H9 (cell line): Measurements from ENCODE around the gene SPRED3. TPM values are rescaled to one million over a fixed set of nuclear protein-coding genes. Genes with fewer than 3 reads are reported as not detected.
A peak's percentile ranks its signal among the peaks of the same experiment; 100 is the strongest.

Source experiments
- DNase-seq: peaks from one replicate; pipeline ENCODE4 v3.0.0-alpha.2; 2017
- H2AFZ ChIP-seq: one replicate; pipeline ENCODE4 v1.6.1; 2013; ENCODE audit warnings: mild to moderate bottlenecking, low read length, control low read depth, moderate library complexity
- H2AK5ac ChIP-seq: 2 replicates; pipeline ENCODE4 v1.6.1; 2013; ENCODE audit warnings: low read length, control low read depth, mixed read lengths; ENCODE audit not compliant: insufficient read length
- H2BK120ac ChIP-seq: one replicate; pipeline ENCODE4 v1.6.1; 2013; ENCODE audit warnings: low read depth, mild to moderate bottlenecking, low read length, control low read depth, inconsistent platforms; ENCODE audit not compliant: poor library complexity, severe bottlenecking
- H2BK12ac ChIP-seq: 2 replicates; pipeline ENCODE4 v1.6.1; 2013; ENCODE audit warnings: low read length, control low read depth, mixed read lengths, low read depth; ENCODE audit not compliant: insufficient read length
- H2BK15ac ChIP-seq: 2 replicates; pipeline ENCODE4 v1.6.1; 2013; ENCODE audit warnings: low read depth, low read length, control low read depth
- H2BK20ac ChIP-seq: one replicate; pipeline ENCODE4 v1.6.1; 2013; ENCODE audit warnings: low read depth, mild to moderate bottlenecking, low read length, control low read depth, inconsistent platforms; ENCODE audit not compliant: poor library complexity, severe bottlenecking
- H2BK5ac ChIP-seq: 2 replicates; pipeline ENCODE4 v1.6.1; 2013; ENCODE audit warnings: low read length, control low read depth, mixed read lengths; ENCODE audit not compliant: insufficient read length
- H3K14ac ChIP-seq: 2 replicates; pipeline ENCODE4 v1.6.1; 2013; ENCODE audit warnings: low read length, control low read depth; ENCODE audit not compliant: insufficient read depth
- H3K18ac ChIP-seq: 2 replicates; pipeline ENCODE4 v1.6.1; 2013; ENCODE audit warnings: low read depth, mild to moderate bottlenecking, mixed read lengths, low read length, control low read depth; ENCODE audit not compliant: insufficient read length
- H3K23ac ChIP-seq: 2 replicates; pipeline ENCODE4 v1.6.1; 2013; ENCODE audit warnings: low read length, control low read depth, mixed read lengths, low read depth; ENCODE audit not compliant: insufficient read length
- H3K23me2 ChIP-seq: 2 replicates; pipeline ENCODE4 v1.6.1; 2013; ENCODE audit warnings: low read depth, mild to moderate bottlenecking, mixed read lengths, low read length, control low read depth; ENCODE audit not compliant: insufficient read length, poor library complexity, severe bottlenecking
- H3K27ac ChIP-seq: 2 replicates; pipeline ENCODE4 v1.5.1; 2013; ENCODE audit warnings: low read length, control low read depth, mixed read lengths, low read depth; ENCODE audit not compliant: insufficient read length
- H3K27me3 ChIP-seq: 2 replicates; pipeline ENCODE4 v1.6.1; 2013; ENCODE audit warnings: low read length, control low read depth, inconsistent platforms; ENCODE audit not compliant: insufficient read depth
- H3K4ac ChIP-seq: 2 replicates; pipeline ENCODE4 v1.6.1; 2013; ENCODE audit warnings: low read depth, mild to moderate bottlenecking, control low read depth, inconsistent platforms, low read length, moderate library complexity
- H3K4me1 ChIP-seq: 2 replicates; pipeline ENCODE4 v1.6.1; 2013; ENCODE audit warnings: low read length, control low read depth, inconsistent platforms; ENCODE audit not compliant: insufficient read depth
- H3K4me2 ChIP-seq: 2 replicates; pipeline ENCODE4 v1.6.1; 2013; ENCODE audit warnings: low read length, control low read depth, mixed read lengths; ENCODE audit not compliant: insufficient read length, insufficient read depth
- H3K56ac ChIP-seq: 2 replicates; pipeline ENCODE4 v1.6.1; 2013; ENCODE audit warnings: low read depth, mild to moderate bottlenecking, mixed read lengths, low read length, control low read depth; ENCODE audit not compliant: insufficient read length
- H3K79me1 ChIP-seq: 2 replicates; pipeline ENCODE4 v1.6.1; 2013; ENCODE audit warnings: low read depth, mild to moderate bottlenecking, moderate library complexity, low read length, control low read depth, inconsistent platforms; ENCODE audit not compliant: insufficient read depth, poor library complexity, severe bottlenecking
- H3K79me2 ChIP-seq: 2 replicates; pipeline ENCODE4 v1.6.1; 2013; ENCODE audit warnings: low read length, control low read depth, inconsistent platforms; ENCODE audit not compliant: insufficient read depth
- H3K9ac ChIP-seq: 2 replicates; pipeline ENCODE4 v1.6.1; 2013; ENCODE audit warnings: low read length, control low read depth, mixed read lengths; ENCODE audit not compliant: insufficient read length; ENCODE audit errors: extremely low read depth
- H3K9me3 ChIP-seq: one replicate; pipeline ENCODE4 v1.6.1; 2013; ENCODE audit warnings: low read depth, low read length, inconsistent platforms; ENCODE audit not compliant: control insufficient read depth
- H3T11ph ChIP-seq: one replicate; pipeline ENCODE4 v1.6.1; 2013; ENCODE audit warnings: mild to moderate bottlenecking, low read length, control low read depth, inconsistent platforms
- H4K20me1 ChIP-seq: one replicate; pipeline ENCODE4 v1.6.1; 2013; ENCODE audit not compliant: control insufficient read depth, insufficient read length, insufficient read depth
- H4K5ac ChIP-seq: 2 replicates; pipeline ENCODE4 v1.6.1; 2013; ENCODE audit warnings: low read depth, mild to moderate bottlenecking, mixed read lengths, low read length, control low read depth; ENCODE audit not compliant: insufficient read length
- H4K8ac ChIP-seq: replicated peaks from 2 replicates; pipeline ENCODE4 v1.6.1; 2013; ENCODE audit warnings: low read length, control low read depth, mixed read lengths, low read depth; ENCODE audit not compliant: insufficient read length
- H4K91ac ChIP-seq: 2 replicates; pipeline ENCODE4 v1.6.1; 2013; ENCODE audit warnings: low read depth, mild to moderate bottlenecking, moderate library complexity, mixed read lengths, low read length, control low read depth; ENCODE audit not compliant: insufficient read length
- H3K27ac Mint-ChIP-seq, 3 experiments: 2 replicates in 2 of 3; 3 replicates in 1 of 3; pipeline ENCODE4 v1.8.0; 2020 to 2021; ENCODE audit warnings: mixed read lengths in 3 of 3, mild to moderate bottlenecking in 1 of 3, moderate library complexity in 1 of 3
- H3K27me3 Mint-ChIP-seq: 2 replicates; pipeline ENCODE4 v1.8.0; 2021; ENCODE audit warnings: low read depth, mild to moderate bottlenecking, moderate library complexity, mixed read lengths
- H3K36me3 Mint-ChIP-seq, 3 experiments: 2 replicates in 2 of 3; 3 replicates in 1 of 3; pipeline ENCODE4 v1.8.0; 2020 to 2021; ENCODE audit warnings: low read depth in 3 of 3, mixed read lengths in 3 of 3; ENCODE audit not compliant: insufficient read depth in 1 of 3
- H3K4me1 Mint-ChIP-seq, 2 experiments: 2 replicates each; pipeline ENCODE4 v1.8.0; 2020; ENCODE audit warnings: mixed read lengths in 2 of 2
- H3K4me3 Mint-ChIP-seq, 2 experiments: 2 replicates in 1 of 2; 3 replicates in 1 of 2; pipeline ENCODE4 v1.8.0; 2020 to 2021; ENCODE audit warnings: mild to moderate bottlenecking in 2 of 2, mixed read lengths in 2 of 2, moderate library complexity in 1 of 2
- H3K9me3 Mint-ChIP-seq, 2 experiments: 2 replicates in 1 of 2; 3 replicates in 1 of 2; pipeline ENCODE4 v1.8.0; 2020; ENCODE audit warnings: mild to moderate bottlenecking in 2 of 2, mixed read lengths in 2 of 2, moderate library complexity in 1 of 2
- WGBS: extraction: QIAGEN DNeasy Blood & Tissue Kit; methylation state at CpG from one replicate; pipeline ENCODE4 v1.1.7; 2013; ENCODE audit warnings: missing lambda C conversion rate, low lambda C conversion rate, mixed read lengths; ENCODE audit not compliant: insufficient read length; ENCODE audit errors: extremely low coverage; 5-methylcytosine and 5-hydroxymethylcytosine counted together
- total RNA-seq: library from RNA; stranded (reverse); gene quantifications from 2 replicates; pipeline ENCODE4 v1.2.1, GENCODE V29; 2021
- TF ChIP-seq, protein P1 (sequence below): fragments of 200-600 bp; sonication (generic); conservative IDR thresholded peaks from 3 replicates; pipeline ENCODE4 v1.8.0; 2021; ENCODE audit warnings: antibody characterized with exemption, mild to moderate bottlenecking

The SPRED3 gene
- total RNA-seq, 1 experiment from 2014 or later, result 16.4 TPM

DNA sequence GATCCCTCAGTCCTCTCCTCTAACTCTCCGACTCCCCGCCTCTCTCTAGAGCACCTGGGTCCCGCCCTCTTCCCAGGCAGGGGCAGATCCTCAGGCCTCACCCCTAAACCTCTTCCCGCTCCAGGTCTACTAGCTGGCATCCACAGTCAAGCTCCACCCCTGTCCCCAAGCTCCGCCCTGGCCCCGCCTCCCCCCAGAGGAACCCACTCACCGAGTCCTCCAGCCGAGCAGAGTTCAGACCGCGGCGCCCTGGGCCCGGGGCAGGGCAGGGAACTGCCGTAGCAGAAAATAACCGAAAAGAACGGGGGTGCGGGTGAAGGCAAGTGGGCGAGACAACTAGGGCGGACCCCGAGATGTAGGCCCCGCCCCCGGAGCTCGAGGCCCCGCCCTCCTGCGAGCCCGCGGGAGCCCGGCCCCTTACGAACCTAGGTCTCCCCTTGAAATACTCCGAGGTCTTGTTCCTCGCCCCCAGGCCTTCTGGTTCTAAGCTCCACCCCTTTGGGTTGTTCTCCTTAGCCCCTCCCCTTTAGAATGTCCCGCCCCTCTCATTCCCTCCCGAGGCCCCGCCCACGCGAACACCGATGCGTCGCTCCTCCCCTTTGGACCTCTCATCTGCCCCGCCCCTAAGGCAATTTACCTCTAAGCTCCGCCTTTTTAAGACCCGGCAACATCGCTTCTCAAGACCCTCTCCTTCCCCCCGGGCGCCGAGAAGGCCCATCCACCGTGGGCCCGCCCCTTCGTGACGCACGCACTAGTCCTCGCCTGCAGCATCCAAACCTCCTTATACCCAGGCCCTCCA is 748 bp upstream of the SPRED3 start, which contains the start of gene GGN:
Gene GGN (minus strand): TSS at position 485 of the 799 bp plus-strand sequence. CDS start 773 bp downstream, outside the sequence.
- no peaks in the 10 kb centered on the region for H4K20me1 ChIP-seq
- Mint-ChIP-seq H3K27me3 (peaks cover 7% of the 10 kb centered on the region; the same call in 1 of the 2 replicates), H3K4me1 (peaks cover 36 to 48% of the 10 kb centered on the region in 2 experiments), H3K36me3 (peaks cover 12 to 37% (median 26%) of the 10 kb centered on the region in 3 experiments), H3K27ac (peak within 1 kb of the TSS; percentile 73 to 97 (median 96); a peak in 6 of 7 replicates), H3K4me3 (peak within 1 kb of the TSS; percentile 83 to 95), H3K9me3 (no peaks in the 10 kb centered on the region)
- H3K56ac ChIP-seq, result no peak within 1 kb of the TSS
- TF ChIP-seq, protein P1, sequence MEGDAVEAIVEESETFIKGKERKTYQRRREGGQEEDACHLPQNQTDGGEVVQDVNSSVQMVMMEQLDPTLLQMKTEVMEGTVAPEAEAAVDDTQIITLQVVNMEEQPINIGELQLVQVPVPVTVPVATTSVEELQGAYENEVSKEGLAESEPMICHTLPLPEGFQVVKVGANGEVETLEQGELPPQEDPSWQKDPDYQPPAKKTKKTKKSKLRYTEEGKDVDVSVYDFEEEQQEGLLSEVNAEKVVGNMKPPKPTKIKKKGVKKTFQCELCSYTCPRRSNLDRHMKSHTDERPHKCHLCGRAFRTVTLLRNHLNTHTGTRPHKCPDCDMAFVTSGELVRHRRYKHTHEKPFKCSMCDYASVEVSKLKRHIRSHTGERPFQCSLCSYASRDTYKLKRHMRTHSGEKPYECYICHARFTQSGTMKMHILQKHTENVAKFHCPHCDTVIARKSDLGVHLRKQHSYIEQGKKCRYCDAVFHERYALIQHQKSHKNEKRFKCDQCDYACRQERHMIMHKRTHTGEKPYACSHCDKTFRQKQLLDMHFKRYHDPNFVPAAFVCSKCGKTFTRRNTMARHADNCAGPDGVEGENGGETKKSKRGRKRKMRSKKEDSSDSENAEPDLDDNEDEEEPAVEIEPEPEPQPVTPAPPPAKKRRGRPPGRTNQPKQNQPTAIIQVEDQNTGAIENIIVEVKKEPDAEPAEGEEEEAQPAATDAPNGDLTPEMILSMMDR, result no peak
- peaks cover 35% of the 10 kb centered on the region for H3K23me2 ChIP-seq
- peak within 1 kb of the TSS; percentile 88 for H3K4me2 ChIP-seq
- no peaks in the 10 kb centered on the region; the same call in 1 of the 2 replicates for H3K79me2 ChIP-seq
- no peak within 1 kb of the TSS for H2AK5ac ChIP-seq
- peak within 1 kb of the TSS; percentile 64 for H3K18ac ChIP-seq
- peak; percentile 99 for DNase-seq
- H3K4me1 ChIP-seq, result no peaks in the 10 kb centered on the region; the same call in 1 of the 2 replicates
- no peak within 1 kb of the TSS for H3T11ph ChIP-seq
- no peak within 1 kb of the TSS for H4K8ac ChIP-seq
- no peak within 1 kb of the TSS for H3K27ac ChIP-seq
- no peaks in the 10 kb centered on the region for H3K9me3 ChIP-seq
- H2BK12ac ChIP-seq, result no peak within 1 kb of the TSS
- H3K14ac ChIP-seq, result peak within 1 kb of the TSS; percentile 77
- no peak within 1 kb of the TSS for H3K4ac ChIP-seq
- H4K91ac ChIP-seq, result no peak within 1 kb of the TSS
- H2AFZ ChIP-seq, result peak within 1 kb of the TSS; percentile 70
- no CpG with 5 or more reads among the region's 51 CpGs for WGBS
- H2BK15ac ChIP-seq, result no peak within 1 kb of the TSS
- no peak within 1 kb of the TSS for H2BK20ac ChIP-seq
- H2BK120ac ChIP-seq, result no peak within 1 kb of the TSS
- H3K27me3 ChIP-seq, result no peaks in the 10 kb centered on the region
- no peaks in the 10 kb centered on the region for H3K79me1 ChIP-seq
- peak within 1 kb of the TSS; percentile 63 for H3K9ac ChIP-seq
- H2BK5ac ChIP-seq, result no peak within 1 kb of the TSS
- H4K5ac ChIP-seq, result no peak within 1 kb of the TSS
- no peak within 1 kb of the TSS for H3K23ac ChIP-seq
